H4 (cell line): ENCODE measurements around the gene ESD. TPM values are rescaled to one million over a fixed set of nuclear protein-coding genes. Genes with fewer than 3 reads are reported as not detected.
"Not testable (repeated sequence)": the region's sequence is repeated elsewhere in the genome, so short reads cannot be mapped to it uniquely, and the experiment has no call there.

ENCODE experiments used
- DNase-seq: peaks from one replicate; pipeline ENCODE4 v3.0.0-alpha.2; 2015; ENCODE audit warnings: low spot score
- total RNA-seq: library from RNA; depleted of rRNA; stranded (reverse); fragments of >200 nt; shearing (Covaris generic); gene quantifications from 2 replicates; pipeline ENCODE4 v1.2.3, GENCODE V29; 2014; rRNA removed

The ESD gene, protein sequence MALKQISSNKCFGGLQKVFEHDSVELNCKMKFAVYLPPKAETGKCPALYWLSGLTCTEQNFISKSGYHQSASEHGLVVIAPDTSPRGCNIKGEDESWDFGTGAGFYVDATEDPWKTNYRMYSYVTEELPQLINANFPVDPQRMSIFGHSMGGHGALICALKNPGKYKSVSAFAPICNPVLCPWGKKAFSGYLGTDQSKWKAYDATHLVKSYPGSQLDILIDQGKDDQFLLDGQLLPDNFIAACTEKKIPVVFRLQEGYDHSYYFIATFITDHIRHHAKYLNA
- 112 and 137 TPM in 2 replicates for total RNA-seq

DNA sequence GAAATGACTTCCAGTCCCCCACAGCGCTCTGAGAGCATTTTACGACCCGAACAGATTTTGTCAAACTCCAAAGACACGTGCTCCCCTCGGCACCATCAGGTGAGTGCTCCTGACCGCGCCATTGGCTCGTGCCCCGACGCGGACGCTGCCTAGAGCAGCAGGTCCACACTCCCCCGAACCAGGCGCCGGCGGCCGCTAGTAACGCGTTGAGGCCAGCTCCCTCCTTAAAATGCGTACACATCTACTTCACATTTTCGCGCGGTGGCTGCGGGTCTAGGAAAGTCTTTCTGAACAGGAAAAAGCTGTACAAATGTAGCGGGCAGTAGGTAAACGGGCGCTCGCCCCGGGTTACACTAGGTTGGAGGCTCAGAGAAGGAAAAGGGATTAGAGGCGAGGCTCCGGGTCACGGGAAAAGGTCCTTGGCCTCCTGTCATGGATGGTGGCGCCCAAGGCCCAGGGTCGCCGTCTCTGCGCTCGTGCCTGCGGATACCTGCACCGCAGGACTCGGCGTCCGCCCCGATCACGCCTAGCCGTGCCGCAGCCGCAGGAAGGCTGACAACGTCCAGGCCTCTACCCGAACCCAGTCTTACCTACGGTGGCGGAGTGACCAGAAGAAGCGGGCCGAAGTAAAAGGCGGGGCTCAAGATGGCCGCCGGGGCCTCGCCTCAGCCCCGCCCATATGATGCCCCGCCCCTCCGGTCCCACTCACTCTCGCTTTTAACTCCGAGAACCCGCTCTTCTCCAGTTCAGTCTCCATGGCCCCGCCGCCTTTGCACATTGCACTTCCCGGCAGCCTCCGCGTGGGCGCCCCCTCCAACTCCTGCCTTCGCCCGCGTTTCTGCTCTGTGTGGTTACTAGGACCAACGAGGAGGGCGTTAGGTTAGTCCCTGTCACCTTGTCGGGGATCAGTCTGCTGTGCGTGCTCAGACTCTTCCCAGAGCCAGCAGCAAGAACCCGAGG, at the start of gene ESD:
TSS of gene ESD (minus strand) at position 647 of the 960 bp plus-strand sequence. CDS start 5,748 bp downstream, outside the sequence.
- peak; percentile 70 for DNase-seq

DNA sequence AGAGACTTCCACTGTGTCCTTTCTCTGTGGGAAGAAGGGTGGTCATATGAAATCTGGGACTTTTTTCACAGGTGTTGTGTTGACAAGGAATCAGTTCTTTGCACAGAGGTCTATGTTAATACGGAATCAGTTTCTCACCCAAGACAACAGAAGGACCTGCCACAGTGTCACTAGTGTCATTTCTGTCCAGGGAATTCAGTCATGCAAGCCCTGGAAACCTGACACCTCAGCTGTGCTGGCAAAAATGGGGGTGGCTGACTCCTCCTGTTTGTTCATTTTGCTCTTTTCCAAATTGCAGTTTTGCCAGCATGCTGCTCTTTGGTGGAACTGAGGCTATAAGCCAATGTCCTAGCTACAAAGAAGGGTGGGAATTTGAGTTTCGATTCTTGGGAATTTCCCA, 49.8 kb upstream of the ESD start:
- DNase-seq, result no peak

DNA sequence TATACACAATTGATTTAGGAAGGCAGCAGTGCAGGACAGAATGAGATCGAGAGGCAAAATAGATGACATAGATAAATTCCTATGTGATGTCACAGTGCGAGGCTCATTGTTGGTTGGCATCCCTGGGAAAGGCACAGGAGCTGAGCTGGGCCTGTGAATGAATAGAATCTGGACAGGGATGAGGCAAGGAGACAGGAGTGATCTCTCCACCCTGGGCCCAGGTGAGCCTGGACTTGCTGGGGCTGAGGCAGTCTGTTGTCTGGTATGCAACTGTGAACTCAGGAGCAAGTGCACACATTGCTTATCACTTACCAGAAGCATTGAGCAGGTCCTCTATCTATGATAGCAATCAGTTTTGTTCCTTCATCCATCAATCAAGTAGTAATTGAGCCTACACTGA, 48.2 kb upstream of the ESD start:
- no peak for DNase-seq

DNA sequence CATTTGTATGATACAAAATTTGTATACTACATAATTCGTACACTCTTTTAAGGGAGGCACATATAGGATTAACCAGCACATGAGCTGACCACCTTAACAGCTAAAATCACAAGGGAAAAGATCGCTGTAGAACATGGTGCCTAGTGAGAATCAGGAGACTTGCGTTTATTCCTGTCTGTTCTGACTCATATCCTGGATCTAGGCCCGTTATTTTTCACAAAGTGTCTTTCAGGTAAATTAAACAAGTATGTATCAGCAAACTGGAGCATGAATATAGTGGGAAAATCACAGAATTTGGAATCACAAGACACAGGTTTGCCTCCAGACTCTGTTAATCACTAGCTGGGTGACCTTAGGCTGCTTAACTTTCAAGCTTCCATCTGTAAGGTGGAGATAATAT, 47.5 kb upstream of the ESD start:
- no peak for DNase-seq

DNA sequence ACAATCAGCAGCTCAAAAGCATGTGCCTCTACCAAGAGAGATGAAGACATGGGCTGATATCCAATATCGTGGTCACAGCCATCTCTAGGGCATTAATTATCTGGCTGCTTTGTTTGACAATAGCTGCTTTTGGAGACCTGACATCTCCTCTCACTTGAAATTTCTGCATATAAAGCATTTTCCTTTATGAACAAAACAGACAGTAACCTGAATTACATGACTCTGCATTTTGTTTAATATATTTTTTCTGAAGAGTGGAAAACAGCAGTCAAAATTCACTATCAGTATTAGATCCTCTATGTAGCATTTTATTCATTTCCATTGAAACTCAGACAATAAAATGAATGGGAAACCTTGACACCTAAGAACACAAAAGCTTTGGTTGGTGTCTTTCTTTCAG, 42.4 kb upstream of the ESD start:
- no peak for DNase-seq

DNA sequence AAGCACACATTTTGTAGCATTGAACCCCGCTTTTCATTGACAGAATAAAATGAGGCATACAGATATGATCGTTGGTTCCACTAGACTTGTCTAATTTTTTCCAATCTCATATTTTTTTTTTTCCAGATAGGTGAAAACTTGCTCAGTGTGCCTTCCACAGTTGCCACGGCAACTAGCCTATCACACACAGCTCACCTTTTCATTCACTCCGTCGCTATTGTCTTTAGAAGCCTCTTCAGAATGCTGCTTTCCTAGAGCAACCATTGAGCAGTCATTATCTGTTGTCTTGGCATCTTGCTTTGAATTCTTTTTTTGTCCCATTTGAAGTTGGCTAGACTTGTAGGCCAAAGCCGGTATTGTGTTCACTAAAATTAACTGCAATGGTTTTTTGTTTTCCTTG, 37.7 kb upstream of the ESD start:
- DNase-seq, result no peak

DNA sequence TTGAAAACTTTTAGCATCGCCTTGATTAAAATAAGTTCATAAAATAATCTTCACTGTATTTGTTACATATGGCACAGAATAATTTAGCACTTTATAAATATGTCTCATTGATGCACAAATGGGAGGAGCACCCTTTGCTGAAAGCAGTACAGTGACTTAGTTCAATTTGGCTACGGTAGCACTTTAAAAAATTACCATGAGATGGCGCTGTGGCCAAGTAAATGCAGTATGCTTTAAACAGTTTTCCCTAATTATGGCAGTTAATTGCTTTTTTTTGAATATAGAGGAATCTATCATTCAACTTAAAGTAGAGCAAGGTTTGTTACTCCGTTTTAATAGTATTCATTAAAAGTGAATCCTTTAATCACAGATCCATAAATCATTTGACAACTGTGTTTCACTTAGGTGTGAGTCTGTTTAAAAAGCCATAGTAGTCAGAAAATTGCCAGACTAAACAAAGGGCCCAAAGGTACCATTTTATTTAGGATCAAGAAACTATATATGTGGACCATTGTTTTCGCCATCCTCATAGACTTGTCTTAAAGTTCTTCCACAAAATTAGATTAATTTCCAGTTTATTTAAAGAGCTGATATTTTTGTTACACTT, 34.7 kb upstream of the ESD start:
- DNase-seq, result peak; percentile 19

DNA sequence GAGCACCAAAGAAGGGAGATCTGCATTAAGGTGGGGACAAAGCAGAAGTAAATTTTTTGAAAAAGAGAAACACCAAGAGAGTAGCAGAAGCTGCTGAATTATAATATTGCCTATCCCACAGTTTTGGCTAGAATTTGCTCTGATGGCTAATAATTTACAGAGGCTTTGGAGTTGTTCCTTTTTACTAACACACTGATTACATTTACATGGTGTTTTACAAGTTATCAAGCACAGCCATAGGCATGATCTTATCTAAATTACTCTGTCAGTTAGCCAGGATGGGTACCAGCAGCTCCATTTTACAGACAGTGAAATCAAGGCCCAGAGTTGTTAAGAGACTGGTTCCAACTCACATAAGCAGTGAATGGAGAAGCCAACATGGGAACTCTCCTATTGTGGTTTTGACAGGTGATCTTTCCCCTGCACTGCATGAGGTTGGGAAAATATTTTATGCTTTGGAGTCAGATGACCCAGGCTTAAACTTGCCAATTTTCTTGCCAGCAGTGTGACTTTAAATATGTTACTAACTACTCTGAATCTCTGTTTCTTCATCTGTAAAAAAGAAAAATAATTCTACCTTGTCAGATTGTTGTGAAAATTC, 33.5 kb upstream of the ESD start:
- DNase-seq, result no peak

DNA sequence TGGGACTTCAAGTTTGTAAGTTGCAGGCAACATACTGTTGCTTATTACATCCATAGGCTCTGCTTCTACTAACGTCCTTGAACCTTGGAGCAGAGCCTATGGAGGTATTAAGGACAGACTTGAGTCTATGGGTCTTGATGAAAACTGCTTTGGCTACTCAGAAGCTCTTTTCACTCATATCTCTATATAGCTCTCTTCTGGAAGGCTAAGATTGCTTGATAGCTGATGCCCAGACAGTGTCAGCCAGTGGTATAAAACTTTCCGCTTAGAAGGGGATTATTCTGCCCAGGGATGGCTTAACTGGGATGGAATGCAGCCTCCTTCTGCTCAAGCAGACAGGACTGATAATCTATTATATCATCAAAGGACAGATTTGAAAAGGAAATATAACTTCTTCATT, 25.6 kb upstream of the ESD start:
- no peak for DNase-seq

DNA sequence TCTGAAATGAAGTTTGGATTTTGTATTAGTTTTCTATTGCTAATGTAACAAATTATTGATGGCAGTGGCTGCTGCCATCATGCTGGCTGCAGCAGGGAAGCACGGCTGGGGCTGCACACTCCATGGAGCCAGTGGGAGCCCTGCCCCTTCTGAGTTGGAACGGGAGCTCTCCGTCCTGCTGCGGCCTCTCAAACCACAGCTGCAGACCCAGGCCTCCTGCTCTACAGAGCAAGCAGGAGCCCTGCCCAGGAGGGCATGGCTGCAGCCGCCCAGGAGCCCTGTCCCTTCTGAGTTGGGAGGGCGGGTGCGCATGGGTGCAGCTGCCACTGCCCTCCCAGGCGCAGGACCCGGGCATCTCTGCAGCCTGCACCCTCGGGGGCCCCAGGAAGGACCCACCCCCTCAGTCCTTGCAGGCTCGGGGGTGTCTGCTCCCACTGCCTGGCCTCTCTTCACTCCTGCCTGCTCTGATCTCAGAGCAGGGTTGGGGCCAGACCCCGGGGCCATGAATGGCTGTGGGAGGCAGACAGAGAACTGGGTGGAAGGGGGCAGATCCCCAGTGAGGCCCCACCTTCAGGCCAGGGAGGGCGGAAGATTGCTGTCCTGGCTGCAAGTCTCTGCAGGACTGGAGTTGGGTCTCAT, 21.0 kb upstream of the ESD start:
- no peak for DNase-seq

DNA sequence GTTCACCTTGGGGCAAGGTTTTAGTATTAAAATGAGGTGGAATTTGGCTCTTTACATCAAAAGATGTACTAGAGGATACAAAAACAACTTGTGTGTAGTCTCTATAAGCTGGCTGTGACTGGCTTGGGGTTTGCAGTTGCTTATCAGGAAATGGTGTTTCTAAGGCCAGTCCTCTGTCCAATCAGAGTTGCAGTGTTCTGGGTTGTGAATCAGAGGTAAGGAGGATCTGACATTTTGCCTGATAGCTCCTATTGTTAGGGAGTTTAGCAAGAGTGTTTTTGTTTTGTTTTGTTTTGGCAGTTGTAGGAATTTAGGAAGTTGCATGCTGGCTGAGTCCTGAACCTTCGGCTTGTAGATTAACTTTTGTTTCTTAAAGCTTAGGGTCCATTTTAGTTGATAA, 20.1 kb upstream of the ESD start:
- DNase-seq, result no peak

DNA sequence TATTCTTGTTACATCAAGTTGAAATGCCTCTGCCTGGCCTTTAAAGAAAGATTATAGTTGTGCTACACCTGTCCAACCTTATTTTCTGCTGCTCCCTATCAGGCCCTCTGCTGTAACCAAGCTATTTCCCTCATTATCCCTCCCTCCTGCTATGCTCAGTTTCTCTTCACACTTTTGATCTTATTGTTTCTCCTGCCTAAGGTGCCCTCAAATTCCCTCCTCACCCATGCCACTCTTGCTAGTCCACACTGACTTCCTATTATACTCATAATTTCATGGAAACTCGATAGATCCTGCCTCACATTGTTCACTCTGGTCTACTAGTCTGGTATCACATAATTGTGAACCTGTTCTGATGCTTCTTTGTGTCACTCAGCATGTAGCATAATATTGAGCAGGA, 19.4 kb upstream of the ESD start:
- DNase-seq, result no peak

DNA sequence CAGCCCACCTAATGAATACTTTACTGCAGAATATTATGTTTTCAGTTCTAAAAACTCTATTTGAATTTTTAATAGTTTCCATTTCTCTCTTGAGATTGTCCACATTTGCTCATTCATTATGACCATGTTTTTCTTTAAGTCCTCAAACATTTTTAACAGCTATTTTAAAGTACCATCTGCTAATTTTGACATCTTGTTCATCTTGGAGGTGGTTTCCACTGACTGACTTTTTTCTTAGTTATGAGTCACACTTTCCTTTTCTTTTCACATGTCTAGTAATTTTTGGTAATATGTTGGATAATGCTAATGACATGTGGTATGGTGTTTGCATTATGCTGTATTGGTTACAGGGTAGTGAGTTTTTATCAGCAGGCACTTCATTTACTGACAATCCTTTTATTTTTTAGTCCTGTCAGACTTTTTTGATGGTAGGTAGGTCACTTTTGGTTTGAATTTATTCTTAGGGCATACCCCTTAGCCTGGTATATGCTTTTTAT, 15.4 kb upstream of the ESD start:
- DNase-seq, result no peak

DNA sequence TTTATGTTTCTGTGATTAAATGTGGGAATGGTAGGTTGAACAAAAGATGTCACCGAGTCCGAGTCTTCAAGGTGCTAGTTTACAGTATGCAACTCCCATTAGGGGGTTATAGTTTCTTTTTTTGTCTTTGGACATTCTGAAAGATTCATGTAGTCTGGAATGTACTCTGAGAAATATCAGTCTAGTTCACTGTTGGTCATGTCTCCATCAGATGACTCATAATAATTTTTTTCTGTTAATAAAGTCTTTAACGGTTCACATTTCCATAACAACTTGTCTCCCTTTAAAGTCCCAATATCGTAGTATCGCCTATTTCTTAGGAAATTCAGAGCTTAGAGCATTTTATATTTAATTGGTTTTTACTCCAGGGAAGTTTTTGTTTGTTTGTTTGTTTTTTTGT, 13.5 kb upstream of the ESD start:
- DNase-seq, result no peak

DNA sequence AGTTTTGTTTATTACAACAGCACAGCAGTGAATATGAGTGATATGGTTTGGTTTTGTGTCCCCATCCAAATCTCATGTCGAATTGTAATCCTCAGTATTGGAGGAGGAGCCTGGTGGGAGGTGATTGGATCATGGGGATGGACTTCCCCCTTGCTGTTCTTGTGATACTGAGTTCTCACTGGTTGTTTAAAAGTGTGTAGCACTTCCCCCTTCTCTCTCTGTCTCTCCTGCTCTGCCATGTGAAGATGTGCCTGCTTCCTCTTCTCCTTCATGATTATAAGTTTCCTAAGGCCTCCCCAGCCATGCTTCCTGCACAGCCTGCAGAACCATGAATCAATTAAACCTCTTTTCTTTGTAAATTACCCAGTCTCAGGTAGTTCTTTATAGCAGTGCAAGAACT, 8.0 kb upstream of the ESD start:
- DNase-seq, result not testable (repeated sequence)

DNA sequence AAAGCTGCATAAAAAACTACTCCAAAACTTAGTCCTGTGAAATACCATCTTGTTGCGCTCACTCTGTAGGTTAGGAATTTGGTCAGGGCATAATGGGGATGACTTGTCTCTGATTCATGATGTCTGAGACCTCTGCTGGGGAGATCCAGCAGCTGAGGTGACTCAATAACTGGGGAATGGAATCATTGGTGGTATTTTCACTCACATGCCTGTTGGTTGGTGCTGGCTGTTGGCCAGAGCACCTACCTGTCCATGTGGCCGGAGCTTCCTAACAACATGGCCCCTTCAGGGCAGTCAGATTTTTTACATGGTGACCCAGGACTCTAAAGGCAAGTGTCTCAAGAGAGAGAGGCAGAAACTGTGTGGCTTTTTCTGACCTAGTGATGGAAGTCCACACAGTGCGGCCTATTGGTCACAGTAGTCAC, 7.4 kb upstream of the ESD start:
- peak; percentile 50 for DNase-seq

DNA sequence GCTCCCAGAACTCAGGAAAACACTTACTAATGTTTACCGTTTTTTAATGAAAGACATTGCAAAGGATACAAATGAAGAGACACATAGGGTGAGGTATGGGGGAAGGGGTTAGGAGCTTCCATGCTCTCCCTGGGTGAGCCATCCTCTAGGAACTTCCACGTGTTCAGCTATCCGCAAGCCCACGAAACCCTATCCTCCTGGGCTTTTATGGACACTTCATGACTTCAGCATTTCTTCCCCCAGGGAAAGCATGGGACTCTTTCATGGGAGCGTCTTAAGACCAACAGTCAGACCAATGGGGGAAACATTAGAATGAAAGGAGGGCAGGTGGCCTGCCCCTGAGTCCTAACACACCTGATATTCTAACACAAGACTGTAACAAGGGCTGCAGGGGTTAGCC, 6.6 kb upstream of the ESD start:
- no peak for DNase-seq

DNA sequence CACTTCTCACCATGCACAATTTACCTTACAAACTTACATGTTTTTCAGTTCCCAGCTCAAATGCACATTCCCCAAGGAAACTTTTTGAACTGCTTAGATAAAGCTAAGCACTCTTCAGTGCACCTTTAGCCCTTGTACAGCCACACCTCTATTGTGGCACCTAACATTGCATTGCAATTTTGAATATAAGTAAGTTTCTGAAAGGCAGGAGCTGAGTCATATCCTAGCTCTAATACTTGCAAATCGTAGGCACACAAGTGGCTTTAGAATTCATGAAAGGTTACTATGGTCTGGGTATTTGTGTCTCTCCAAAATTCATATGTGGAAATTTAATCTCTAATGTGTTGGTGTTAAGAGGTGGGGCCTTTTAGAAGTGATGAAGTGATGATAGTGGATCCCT, 4.9 kb upstream of the ESD start:
- DNase-seq, result no peak

DNA sequence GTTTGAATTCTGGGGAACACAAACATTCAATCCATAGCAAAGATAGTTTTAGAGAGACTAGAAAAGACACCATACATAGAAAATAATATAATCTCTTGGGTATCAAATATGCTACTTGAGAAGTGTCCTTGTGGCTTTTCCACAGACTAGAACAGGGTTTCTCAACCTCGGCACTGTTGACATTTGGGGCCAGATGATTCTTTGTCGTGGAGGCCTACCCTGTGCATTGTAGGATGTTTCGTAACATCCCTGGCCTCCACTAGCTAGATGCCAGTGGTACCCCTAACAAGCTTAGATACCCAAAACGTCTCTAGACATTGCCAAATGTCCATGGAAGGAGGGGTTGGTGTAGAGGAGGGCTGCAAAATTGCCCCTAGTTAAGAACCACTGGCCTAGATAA, 2.2 kb upstream of the ESD start:
- DNase-seq, result no peak

DNA sequence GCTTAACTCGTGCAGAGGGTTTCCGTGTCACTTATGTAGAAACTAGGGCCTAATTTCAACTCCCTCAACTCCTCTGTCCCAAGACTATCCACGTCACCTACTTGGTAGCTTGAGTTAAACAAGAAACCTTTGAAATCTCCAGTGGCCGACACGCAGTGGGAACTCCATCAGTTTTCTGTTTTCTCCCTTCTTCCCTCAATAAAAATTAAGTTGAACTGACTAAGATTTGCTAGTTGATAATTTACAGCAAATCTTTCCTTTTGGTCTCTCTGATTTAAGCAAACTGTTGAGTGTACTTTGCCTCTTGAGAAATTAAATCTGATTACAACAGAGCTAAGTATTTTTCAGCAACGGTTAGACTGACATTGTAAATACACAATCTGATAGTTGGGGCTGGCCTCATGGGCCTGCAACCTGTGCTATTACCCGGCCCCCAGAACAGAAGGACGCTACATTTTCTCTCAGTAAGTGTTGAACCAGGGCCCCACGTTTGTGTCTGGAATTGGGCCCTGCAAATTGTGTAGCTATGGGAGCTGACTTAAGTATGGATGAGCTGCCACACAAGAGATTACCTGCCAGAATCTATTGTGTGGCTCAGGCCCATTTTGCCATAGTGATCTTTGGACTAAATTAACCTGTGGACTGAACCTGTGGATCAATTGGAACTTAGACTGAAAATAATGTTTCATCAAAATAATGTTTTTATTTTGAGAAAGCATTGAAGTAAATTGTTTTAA, 708 bp upstream of the ESD start:
- no peak for DNase-seq

DNA sequence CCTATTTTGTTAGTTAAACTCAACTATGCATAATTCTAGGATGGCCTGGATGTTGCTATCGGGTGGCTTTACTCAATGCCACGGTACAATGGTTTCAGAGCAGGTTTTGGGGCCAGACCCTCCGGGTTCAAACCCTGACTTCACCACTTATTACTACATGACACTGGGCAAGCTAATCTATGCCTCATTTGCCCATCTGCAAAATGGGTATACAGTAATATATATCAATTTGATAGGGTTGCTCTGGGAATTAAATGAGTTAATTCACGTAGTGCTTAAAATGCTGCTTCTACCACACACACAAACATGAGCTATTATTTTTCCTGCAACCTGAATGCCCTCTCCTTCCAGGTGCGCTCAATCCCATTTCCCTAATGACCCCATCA, 839 bp downstream of the ESD start:
- DNase-seq, result no peak
